Measurements from ENCODE around the gene BAZ2A.

- no peak for TF ChIP-seq TAF1 (IDR thresholded peaks at IDR 0.05; ENCODE audit: low read depth)
- TF ChIP-seq FOXM1 (IDR thresholded peaks at IDR 0.05; ENCODE audit: borderline replicate concordance, low read depth), result no peak
- no peak for TF ChIP-seq ZBTB7A (IDR thresholded peaks at IDR 0.05; ENCODE audit: low read depth)
- no peak for TF ChIP-seq REST (IDR thresholded peaks at IDR 0.05; ENCODE audit: low read depth)
- TF ChIP-seq YY1 (IDR thresholded peaks at IDR 0.05; ENCODE audit: low read depth), result no peak
- TF ChIP-seq CEBPB (IDR thresholded peaks at IDR 0.05), result no peak
Observed at GRCh38 chr12:56657416-56658379, 27.6 kb upstream of the BAZ2A start.

All from Ishikawa (cell line).